NCI-H1048 (cell line): Measurements from ENCODE around the gene FSTL3.
"Not testable (repeated sequence)": the region's sequence is repeated elsewhere in the genome, so short reads cannot be mapped to it uniquely, and the experiment has no call there.

ENCODE experiments used
- DNase-seq: peaks from one replicate; lab custom pipeline; 2025; lab: John Stamatoyannopoulos, UW

The FSTL3 gene

DNA sequence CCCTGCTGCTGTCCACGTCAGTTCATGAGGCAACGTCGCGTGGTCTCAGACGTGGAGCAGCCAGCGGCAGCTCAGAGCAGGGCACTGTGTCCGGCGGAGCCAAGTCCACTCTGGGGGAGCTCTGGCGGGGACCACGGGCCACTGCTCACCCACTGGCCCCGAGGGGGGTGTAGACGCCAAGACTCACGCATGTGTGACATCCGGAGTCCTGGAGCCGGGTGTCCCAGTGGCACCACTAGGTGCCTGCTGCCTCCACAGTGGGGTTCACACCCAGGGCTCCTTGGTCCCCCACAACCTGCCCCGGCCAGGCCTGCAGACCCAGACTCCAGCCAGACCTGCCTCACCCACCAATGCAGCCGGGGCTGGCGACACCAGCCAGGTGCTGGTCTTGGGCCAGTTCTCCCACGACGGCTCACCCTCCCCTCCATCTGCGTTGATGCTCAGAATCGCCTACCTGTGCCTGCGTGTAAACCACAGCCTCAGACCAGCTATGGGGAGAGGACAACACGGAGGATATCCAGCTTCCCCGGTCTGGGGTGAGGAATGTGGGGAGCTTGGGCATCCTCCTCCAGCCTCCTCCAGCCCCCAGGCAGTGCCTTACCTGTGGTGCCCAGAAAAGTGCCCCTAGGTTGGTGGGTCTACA is 6.6 kb downstream of the FSTL3 start:
- DNase-seq = no peak

DNA sequence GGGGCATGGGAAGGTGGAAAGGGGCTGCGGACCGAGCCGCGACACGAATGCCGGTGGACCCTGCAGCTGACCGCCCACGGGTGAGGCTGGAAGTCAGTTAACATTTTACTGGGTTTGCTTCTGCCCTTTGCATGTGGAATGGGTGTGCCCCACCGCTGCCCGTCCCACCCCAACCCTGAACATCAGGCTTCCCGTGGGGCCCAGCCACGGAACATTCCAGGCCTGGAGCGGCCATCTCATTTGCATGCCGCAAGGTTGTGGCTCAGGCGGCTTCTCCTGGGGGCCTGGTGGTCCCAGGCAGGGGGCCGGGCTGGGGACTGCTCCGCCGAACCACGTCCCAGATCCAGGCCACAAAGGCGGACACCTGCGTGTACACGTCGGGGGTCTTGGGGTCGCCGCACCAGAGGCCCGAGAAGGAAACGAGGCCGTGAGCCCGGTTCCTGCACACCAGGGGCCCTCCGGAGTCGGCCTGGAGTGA is 9.3 kb downstream of the FSTL3 start:
- no peak for DNase-seq

DNA sequence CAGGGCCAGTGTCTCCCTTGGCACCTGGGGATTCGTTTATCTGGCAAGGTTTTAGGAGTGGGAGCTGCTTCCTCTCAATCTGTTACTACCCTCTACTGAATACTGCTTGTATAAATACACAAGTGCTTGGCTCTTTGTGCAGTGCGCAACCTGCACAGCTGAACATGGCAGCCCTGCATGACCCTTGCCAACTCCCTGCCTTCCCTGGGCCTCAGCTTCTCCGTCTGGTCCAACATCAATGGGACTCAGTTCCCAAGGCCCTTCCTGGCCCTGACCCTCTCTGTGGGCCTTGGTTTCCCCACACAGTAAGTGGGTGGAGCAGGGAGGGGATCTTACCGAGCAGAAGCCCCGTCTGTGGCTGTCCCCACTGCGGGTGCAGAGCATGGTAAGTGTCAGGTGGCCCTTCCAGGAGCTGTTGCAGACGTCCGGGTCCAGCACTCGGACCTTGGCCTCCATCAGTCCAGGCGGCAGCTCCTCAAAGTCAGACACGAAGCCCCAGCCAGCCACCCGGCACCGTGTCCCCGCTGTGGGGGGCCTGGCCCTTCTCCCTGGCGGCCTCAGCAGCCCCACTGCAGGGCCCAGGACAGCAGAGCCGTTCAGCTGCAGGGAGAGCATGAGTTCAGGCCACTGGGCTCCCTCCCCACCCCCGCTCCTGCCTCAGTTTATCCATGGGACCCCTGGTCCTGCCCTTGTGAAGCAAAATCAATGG is 10.6 kb downstream of the FSTL3 start:
- DNase-seq = no peak

DNA sequence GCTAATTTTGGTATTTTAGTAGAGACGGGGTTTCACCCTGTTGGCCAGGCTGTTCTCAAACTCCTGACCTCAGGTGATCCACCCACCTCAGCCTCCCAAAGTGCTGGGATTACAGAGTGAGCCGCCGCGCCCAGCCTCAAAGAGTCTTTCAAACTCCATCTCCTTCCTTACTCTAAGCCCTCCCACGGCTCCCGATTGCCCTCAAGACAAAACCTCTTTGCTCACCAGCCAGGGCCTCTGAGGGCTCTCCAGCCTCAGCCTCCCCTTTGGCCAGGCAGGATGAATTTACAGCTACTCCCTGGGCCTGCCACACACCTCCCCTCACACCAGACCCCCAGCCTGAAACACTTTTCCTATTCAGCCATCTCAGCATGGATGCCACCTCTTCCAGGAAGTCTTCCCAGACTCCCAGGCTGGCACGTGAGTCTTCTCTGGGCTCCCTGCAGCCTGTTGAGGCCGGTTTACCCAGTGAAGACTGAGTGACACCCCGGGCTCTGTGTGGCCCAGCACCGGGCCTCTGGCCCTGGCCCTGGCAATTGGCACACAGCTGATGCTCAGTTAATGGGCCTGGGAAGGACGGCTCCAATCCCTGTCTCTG is 11.5 kb downstream of the FSTL3 start:
- DNase-seq = no peak

DNA sequence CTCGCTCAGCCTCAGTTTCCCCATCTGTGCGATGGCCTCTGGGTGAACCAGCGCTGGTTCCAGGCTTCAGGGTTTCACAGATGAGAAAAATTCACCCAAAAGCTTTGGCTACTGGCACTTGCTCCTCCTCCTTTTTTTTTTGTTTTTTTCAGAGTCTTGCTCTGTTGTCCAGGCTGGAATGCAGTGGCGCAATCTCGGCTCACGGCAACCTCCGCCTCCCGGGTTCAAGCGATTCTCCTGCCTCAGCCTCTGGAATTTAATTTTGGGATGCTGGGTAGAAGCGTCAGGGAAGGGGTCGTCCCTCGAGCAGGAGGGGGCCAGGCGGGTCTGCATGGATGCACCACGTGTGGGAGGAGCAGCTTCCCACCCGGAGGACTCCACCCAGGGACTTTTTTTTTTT is 12.0 kb downstream of the FSTL3 start:
- no peak for DNase-seq

DNA sequence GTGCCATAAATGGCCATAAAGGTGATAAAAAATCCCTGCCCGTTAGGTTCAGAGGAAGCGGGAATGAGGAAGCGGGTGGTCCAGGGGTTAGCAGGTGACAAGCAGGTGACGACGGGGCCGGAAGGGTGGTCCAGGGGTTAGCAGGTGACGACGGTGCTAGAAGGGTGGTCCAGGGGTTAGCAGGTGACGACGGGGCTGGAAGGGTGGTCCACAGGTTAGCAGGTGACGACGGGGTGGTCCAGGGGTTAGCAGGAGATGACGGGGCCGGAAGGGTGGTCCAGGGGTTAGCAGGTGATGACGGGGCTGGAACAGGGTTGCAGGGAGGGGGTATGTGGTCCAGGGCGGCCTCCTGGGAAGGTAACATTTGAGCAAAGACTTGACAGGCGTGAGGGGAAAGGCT is 12.8 kb downstream of the FSTL3 start:
- no peak for DNase-seq

DNA sequence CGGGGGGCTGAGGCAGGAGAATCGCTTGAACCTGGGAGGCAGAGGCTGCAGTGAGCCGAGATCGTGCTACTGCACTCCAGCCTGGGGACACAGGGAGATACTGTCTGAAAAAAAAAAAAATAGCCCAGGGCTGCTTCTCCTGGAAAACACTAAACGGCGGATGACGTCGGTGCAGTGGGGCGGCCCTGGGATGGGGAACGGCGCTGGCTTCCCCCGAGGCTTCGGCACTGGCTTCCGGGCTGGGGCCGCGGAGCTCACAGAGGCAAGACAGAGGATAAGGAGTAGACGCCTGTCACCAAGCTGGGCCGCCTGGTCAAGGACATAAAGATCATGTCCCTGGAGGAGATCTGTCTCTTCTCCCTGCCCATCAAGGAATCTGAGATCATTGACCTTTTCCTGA is 14.0 kb downstream of the FSTL3 start:
- no peak for DNase-seq

DNA sequence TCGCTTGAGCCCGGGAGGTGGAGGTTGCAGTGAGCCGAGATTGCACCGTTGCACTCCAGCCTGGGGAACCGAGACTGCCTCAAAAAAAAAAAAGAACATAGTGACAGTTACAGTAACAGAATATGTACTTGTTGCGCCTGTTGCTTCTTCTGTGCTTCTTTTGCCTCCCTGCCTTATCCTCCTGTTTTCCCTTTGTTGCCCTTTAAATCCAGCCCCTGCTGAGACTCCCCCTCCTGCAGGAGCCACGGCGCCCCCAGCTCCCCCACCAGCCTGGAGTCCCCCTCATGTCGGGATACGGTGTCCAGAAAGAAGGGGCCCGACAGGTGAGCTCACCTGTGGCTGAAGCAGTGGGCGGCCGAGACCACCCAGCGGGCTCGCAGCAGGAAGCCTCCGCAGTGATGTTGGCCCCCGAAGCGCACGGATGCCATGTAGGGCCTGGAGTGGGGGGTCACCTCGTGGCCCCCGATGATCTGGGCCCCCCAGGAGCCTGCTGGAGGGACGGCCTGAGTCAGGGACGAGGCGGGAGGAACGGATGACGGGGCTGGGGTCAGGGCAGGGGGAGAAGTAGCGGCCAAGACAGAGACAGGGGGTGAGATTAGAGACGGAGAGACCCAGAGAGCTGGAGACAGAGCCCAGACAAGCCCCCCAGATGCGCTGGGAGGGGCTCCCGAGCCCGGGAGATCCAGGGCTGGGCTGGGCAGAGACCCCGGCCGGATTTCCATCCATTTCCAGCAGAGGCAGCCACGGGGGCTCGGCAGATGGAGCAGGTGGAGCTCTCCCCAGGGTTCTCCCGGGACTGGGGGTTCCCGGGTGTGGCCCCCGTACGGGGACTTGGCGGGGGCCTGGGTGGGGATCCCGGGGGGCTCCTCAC is 18.5 kb downstream of the FSTL3 start:
- DNase-seq = no peak

DNA sequence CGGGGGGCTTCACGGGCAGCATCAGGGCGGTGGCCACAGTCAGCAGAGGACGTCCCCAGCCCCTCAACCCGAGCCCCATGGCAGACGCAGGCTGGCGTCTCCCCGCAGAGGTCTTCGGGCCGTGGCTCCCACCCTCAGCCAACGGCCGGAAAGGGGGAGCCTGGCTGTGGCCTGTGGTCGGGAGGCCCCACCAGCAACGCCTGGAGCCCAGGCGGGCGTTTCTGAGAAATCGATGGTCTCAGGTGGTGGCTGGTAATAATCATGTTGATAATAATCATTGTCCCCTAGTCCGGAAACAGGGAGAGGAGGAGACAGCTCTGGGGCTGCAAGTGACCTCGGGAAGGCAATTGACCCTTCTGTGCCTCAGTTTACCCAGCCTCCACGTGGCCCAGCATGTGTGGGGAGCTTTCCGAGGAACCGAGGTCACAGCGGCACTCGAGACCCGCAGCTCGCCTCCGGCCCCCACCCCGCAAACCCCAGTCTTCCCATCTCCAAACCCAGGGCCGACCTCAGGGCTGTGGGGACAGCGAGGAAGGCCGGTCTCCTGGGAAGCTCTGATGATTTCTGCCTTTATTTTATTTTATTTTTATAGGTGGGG is 19.3 kb downstream of the FSTL3 start, which contains the start of gene PRSS57:
Gene PRSS57 (minus strand): TSS at position 101 of the 598 bp plus-strand sequence. CDS start 22 bp downstream, at position 79.
- no peak for DNase-seq

DNA sequence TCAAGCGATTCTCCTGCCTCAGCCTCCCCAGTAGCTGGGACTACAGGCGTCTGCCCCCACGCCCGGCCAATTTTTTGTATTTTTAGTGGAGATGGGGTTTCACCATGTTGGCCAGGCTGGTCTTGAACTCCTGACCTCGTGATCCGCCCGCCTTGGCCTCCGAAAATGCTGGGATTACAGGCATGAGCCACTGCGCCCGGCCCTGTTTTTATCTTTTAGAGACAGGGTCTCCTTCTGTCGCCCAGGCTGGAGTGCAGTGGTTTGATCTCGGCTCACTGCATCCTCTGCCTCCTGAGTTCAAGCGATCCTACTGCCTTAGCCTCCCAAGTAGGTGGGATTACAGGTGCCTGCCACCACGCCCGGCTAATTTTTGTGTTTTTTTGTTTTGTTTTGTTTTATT is 22.3 kb downstream of the FSTL3 start:
- not testable (repeated sequence) for DNase-seq

DNA sequence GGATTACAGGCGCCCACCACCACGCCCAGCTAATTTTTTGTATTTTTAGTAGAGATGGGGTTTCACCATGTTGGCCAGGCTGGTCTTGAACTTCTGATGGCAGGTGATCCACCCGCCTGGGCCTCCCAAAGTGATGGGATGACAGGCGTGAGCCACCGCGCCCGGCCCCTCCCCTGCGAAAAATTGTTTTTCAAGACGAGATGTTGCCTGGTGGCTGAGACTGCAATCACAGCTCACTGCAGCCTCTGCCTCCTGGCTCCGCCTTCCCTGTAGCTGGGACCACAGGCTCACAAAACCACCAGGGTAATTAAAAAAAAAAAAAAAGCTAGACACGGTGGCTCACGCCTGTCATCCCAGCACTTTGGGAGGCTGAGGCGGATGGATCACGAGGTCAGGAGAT is 23.7 kb downstream of the FSTL3 start:
- not testable (repeated sequence) for DNase-seq

DNA sequence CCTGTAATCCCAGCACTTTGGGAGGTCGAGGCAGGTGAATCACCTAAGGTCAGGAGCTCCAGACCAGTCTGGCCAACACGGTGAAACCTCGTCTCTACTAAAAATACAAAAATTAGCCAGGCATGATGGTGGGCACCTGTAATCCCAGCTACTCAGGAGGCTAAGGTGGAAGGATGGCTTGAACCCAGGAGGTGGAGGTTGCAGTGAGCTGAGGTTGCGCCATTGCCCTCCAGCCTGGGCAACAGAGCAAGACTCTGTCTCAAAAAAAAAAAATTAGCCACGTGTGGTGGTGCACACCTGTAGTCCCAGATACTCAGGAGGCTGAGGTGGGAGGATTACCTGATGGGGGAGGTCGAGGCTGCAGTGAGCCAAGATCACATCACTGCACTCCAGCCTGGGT is 26.7 kb downstream of the FSTL3 start:
- DNase-seq = not testable (repeated sequence)

DNA sequence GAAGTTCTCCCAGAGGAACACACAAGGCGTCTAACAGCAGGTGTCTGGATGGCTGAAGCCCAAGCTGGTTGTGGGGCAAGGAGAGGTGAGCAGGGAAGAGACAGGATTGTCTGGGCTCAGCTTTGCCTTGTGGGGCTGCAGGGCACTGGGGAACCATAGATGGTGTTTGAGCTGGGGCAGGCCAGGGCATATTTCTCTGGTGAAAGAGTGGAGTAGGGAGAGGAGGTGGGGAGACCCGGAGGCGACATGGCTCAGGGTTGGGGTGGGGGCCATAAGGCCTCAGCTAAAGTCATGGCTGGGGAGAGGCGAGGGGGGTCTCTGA is 27.1 kb downstream of the FSTL3 start:
- DNase-seq = no peak

DNA sequence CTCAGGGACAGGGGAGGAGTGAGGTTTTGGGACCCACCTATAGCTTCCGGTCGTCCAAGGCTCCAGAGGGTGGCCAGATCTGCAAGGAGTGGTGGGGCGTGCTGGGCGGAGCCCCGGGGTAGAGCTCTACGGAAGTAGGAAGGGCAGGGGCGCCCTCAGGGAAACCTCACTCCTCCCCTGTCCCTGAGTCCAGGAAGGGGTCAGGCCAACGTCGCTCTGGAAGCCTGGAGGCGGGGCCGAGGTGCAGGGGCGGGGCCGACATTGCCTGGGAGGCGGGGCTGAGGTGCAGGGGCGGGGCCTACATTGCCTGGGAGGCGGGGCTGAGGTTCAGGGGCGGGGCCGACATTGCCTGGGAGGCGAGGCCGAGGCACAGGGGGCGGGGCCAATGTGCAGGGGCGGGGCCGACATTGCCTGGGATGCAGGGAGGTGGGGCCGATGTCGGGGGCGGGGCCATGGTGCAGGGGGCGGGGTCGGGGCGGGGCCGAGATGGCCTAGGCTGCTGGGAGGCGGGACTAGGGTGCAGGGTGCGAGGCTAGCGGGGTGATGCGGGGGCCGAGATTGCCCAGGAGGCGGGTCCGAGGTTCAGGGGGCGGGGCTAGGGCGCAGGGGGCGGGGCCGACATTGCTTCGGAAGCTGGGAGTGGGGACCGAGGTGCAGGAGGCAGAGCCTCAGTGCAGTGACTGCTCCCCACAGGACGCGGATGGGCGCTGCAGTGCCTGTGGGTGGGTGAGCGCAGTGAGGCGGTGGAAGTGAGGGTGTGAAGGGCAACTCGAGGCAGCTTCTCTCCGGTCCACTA is 27.7 kb downstream of the FSTL3 start:
- DNase-seq = peak; percentile 71

DNA sequence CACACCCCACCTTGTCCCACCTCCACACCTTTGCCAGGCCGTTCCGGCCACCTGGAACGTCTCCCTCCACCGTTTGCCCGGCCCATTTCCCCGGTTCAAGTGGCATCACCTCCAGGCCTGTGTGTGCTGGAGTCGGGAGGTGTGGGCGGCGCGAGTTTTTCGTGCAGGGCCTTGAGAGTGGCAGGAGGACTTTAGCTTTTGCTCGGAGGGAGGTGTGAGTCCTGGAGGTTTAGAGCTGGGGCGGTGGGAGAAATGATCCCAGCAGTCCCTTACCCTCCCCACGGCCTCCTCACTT is 28.2 kb downstream of the FSTL3 start:
- DNase-seq = no peak

DNA sequence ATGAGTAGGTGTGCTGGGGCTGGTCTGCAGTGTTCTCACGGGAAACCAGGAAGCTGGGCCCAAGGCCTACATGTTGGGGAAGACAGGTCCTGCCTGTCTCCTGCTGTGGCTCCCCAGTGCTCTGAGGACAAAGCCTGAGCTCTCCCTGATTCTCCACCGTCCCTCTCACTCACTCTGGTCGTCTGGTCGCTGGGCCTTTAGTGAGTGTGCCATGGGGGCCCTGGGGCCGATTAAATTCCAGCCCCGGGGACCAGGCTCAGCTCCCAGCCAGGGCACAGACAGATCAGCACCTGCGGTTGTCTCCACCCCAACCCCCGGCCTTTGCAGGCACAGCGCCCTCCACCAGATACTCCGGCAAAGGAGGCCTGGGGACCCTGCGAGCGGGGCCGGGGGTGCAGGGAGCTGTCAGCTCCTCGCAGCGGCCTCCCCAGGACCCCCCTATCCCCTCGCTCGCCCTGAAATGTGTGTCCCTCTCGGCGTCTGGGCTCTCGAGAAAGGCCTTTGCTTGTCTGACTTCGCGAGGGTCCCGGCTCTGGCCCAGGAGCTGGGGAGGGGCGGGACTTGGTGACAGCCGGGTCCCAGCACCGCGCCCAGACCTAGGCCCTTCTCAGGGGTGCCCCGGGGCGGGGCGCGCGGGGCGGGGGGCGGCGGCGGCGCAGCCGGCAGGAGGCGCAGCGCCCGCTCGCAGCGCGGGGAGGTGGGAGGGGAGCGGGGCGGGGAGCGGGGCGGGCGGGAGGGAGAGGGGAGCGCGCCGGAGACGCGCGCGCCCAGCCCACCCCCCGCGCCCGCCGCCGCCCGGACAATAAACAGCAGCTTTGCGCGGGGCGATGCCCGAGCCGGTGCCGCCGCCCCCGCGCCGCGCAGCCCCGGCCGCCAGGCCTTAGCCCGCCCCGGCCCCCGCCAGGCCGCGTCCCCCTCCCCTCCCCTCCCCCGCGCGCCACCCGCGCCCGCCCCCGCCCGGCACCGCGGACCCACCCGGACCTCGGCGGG is 32.3 kb downstream of the FSTL3 start, which contains the start of gene PALM:
Gene PALM (plus strand): TSS at position 782 of the 990 bp plus-strand sequence. CDS start 212 bp downstream, outside the sequence.
- no peak for DNase-seq

DNA sequence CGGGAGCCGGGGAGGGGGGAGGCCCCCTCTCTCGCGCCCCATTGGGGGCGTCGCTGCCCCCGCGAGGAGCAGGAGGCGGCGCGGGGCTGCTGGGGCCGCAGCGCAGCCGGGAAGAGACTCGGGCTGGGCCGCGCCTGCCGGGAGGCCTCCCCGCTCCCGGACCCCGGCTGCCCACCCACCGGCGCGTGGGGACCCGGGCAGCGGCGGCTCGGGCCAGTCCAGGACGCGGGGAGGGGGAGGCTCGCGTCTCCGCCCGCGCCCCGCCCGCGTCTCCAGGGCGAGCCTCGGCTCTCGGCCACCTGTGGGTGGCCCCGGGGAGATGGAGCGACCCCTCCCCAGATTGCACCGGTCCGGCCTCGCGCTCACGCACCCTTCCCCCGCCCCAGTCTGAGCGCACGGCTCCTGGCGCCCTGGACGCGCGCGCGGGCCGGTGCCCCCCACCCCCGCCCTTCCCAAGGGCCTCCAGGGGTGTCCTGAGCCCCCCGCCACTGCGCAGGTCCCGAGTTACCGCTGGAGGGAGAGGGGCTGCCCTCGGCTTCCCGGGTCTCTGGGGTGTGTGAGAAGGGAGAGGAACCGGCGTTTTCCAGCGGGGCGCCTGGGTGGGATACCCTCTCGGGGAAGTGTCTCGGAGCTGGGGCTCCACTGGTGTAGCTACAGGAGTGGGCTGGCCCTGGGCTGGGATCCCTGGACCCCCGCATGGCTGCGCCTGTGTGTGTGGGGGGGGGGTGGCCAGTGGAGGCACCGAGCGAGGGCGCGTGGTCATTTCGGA is 33.2 kb downstream of the FSTL3 start:
- no peak for DNase-seq

DNA sequence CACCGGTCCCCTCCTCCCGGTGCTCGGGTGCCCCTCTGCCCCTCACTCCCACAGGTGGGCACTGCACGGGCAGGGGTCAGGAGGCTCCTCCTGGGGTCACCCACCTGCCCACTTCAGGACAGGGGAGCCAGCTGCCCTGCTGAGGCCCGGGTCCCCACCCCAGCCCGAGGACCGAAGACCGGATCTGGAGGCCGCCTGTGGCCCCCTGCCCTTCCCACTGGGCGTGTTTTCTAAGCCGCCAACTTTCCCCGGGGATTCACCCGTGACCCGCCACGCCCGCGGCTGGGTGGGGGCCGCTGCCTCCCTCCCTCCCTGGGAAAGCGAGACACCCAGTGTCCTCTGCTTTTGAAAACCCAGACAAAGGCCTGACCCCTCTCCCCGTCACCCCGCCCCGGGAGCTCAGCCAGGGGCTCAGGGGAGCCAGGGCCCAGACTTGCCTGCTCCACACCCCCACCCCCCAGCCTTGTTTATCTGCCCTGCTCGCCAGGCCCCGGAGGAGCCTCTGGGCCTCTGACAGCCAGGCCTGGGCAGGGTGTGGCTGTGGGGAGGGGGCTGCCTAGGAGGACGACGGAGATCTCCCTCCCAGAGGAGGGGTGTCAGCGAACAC is 33.9 kb downstream of the FSTL3 start:
- no peak for DNase-seq

DNA sequence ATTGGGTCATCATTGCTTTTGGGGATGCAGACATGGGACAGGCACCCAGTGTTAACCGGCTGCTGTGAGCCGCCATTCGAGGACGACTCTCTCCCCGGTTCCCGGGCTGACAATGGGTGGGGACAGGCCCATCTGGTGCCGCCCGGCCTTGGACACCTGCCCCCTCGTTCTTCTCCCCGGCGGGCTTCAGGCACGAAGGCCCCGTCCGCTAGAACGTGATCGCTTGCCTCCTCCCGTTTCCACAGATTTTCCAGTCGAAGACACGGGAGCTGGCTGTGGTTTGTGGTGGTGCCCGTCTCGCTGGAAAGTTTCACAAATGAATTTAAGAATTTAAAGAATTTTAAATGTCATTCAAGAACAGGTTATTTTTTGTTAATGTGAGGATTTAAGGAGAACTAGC is 34.6 kb downstream of the FSTL3 start:
- DNase-seq = no peak
